GM20000 (cell line): ENCODE measurements around the gene GNAQ.
A peak's percentile ranks its signal among the peaks of the same experiment; 100 is the strongest.

ENCODE experiments used
- DNase-seq: peaks from one replicate; pipeline ENCODE4 v3.0.0; 2012; ENCODE audit warnings: low spot score
- CTCF ChIP-seq: IDR thresholded peaks from 2 replicates; pipeline ENCODE4 v1.5.1; 2012; ENCODE audit warnings: mild to moderate bottlenecking, control low read depth; ENCODE audit errors: extremely low read depth, missing control alignments

GNAQ gene

GRCh38 chr9:77983320-77983662 is 48.3 kb downstream of the GNAQ start:
- no peak for DNase-seq
- TF ChIP-seq CTCF, result no peak

DNA sequence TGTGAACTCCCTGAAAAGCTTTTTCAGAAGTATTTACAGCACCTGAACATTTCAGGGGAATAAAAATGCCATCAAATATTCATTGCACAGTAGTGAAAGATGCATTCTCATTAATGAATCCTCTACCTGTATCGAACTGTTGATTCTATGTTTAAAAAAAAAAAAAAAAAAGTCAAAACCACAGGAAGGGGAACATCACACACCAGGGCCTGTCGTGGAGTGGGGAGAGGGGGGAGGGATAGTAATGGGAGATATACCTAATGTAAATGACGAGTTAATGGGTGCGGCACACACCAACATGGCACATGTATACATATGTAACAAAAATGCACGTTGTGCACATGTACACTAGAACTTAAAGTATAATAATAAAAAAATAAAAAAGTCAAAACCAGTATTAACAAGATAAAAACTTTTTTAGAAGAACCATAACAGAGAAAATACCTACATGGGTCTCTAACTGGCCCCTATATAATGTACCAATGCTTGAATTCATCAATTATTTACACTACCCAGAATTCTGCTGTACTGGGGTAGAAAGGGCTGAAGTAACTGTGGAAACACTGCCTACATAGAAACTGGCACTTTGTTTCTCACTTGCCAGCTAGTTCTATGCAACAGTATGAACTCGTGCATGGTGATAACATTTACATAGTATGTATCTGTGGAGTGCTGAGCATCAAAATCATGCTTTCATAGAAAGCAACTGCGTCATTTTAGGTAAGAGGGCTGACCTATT is 48.9 kb downstream of the GNAQ start:
- no peak for DNase-seq
- no peak for TF ChIP-seq CTCF

DNA sequence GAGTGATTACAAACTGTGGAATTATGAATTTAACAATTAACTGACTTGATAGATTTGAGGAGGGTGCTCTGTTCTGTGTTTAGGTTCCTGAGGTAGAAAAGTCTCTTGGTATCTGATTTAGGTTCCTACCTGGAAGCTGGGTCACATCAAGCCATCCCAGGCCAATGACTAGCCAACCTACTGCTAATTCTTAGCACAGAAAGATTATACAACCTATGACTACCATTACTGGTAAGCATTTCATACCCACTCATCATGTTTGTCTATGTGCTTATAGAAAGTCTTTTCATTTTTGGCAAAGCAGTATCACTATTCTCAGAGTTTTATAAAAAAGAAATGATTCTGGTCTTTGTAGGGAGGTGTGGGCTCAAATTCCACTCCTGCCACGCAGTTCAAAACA is 49.7 kb downstream of the GNAQ start:
- no peak for DNase-seq

GRCh38 chr9:77981332-77981731 is 50.3 kb downstream of the GNAQ start:
- no peak for TF ChIP-seq CTCF
- no peak for DNase-seq

More for the DNA sequence above, 49.7 kb downstream of the GNAQ start:
- no peak for TF ChIP-seq CTCF

GRCh38 chr9:77980622-77981021 is 51.0 kb downstream of the GNAQ start:
- TF ChIP-seq CTCF, result no peak
- no peak for DNase-seq

GRCh38 chr9:77978086-77978781 is 53.4 kb downstream of the GNAQ start:
- peak; percentile 10 for DNase-seq
- no peak for TF ChIP-seq CTCF

- DNase-seq, result peak; percentile 21
- no peak for TF ChIP-seq CTCF
These were observed 54.4 kb downstream of the GNAQ start for GRCh38 chr9:77977210-77977611.
